Activated CD8-positive, alpha-beta memory T cell treated with anti-CD3 and anti-CD28 coated beads for 1 hour (primary cell): ENCODE measurements around the gene KNDC1.
"Not testable (repeated sequence)": the region's sequence is repeated elsewhere in the genome, so short reads cannot be mapped to it uniquely, and the experiment has no call there.

Experiments used
- DNase-seq, 2 donors: peaks; one replicate each; pipeline ENCODE4 v3.0.0-alpha.2; 2020; ENCODE audit warnings: low read depth in 1 of 2; ENCODE audit errors: extremely low read depth in 1 of 2

KNDC1 gene

GRCh38 chr10:133159950-133160825, at the start of gene KNDC1:
Gene KNDC1 (plus strand): TSS chr10:133160219. CDS start chr10:133160468, 249 bp downstream.
- no peak for DNase-seq

- no peak for DNase-seq
Measured at GRCh38 chr10:133110609-133111275, 49.3 kb upstream of the KNDC1 start.

- DNase-seq = not testable (repeated sequence)
Measured at GRCh38 chr10:133111640-133112039, 48.4 kb upstream of the KNDC1 start.

GRCh38 chr10:133113146-133113830, 46.7 kb upstream of the KNDC1 start:
- DNase-seq = no peak

GRCh38 chr10:133113847-133114246, 46.2 kb upstream of the KNDC1 start:
- DNase-seq = no peak

GRCh38 chr10:133114251-133114650, 45.8 kb upstream of the KNDC1 start:
- DNase-seq = no peak

GRCh38 chr10:133114726-133115452, 45.1 kb upstream of the KNDC1 start:
- DNase-seq = no peak

- DNase-seq = no peak
Measured at GRCh38 chr10:133115453-133115842, 44.6 kb upstream of the KNDC1 start.

GRCh38 chr10:133115976-133116375, 44.0 kb upstream of the KNDC1 start:
- no peak for DNase-seq

- no peak for DNase-seq
Measured at GRCh38 chr10:133116455-133116854, 43.6 kb upstream of the KNDC1 start.

- DNase-seq = no peak
Measured at GRCh38 chr10:133117036-133117687, 42.9 kb upstream of the KNDC1 start.

GRCh38 chr10:133117688-133118071, 42.3 kb upstream of the KNDC1 start:
- DNase-seq = no peak

- no peak for DNase-seq
Measured at GRCh38 chr10:133121479-133121878, 38.5 kb upstream of the KNDC1 start.

- DNase-seq = no peak
Measured at GRCh38 chr10:133122171-133122935, 37.7 kb upstream of the KNDC1 start.

GRCh38 chr10:133123050-133123745, 36.8 kb upstream of the KNDC1 start:
- DNase-seq = no peak

- no peak for DNase-seq
Measured at GRCh38 chr10:133123746-133124356, 36.2 kb upstream of the KNDC1 start.

- no peak for DNase-seq
Measured at GRCh38 chr10:133124357-133125211, 35.4 kb upstream of the KNDC1 start.

GRCh38 chr10:133125901-133126300, 34.1 kb upstream of the KNDC1 start:
- DNase-seq = no peak
